HCT116 (cell line): ENCODE results near the gene RNF144B. TPM values are rescaled to one million over a fixed set of nuclear protein-coding genes. Genes with fewer than 3 reads are reported as not detected.

Experiments used
- ATAC-seq: fragments of 200-7000 bp; cut with Tn5 transposase; 2 replicates; pipeline ENCODE4 v1.9.1; 2020; ENCODE audit warnings: mild to moderate bottlenecking, moderate library complexity
- BruUV-seq: library from RNA; stranded (reverse); fragments of 400-500 nt; replicated peaks from 2 replicates; lab custom pipeline; 2021; lab: Mats Ljungman, UMichigan
- CTCF ChIA-PET: fragments of 300-600 bp; sonication (Branson Sonifier 250); formaldehyde crosslinking; loops from one replicate; lab custom pipeline; 2021; ENCODE audit warnings: antibody characterized with exemption; lab: Charles Lee
- POLR2A ChIA-PET: fragments of 300-600, 350-600 bp; sonication (Branson Sonifier 250); formaldehyde crosslinking; loops from one replicate; lab custom pipeline; 2021; ENCODE audit warnings: antibody characterized with exemption; lab: Charles Lee
- RAD21 ChIA-PET, 2 experiments: fragments of 300-600 bp; sonication (Branson Sonifier 250); formaldehyde crosslinking; loops; one replicate each; lab custom pipeline; 2023; ENCODE audit warnings: low total read pairs in 2 of 2; ENCODE audit not compliant: uncharacterized antibody in 2 of 2, unreplicated experiment in 2 of 2, low non-redundant PET in 1 of 2; lab: Charles Lee
- DNase-seq: peaks from one replicate; pipeline ENCODE4 v3.0.0-alpha.2; 2010; ENCODE audit warnings: low read depth, low spot score
- H2AFZ ChIP-seq: fragments of 200-600 bp; shearing (Covaris generic), sonication (generic); 2 replicates; pipeline ENCODE4 v1.6.1; 2017; ENCODE audit warnings: low read depth, mixed run types, mixed read lengths, antibody characterized with exemption, low read length; ENCODE audit not compliant: poor library complexity, severe bottlenecking
- H3K27ac ChIP-seq: 2 replicates; pipeline ENCODE4 v1.5.1; 2012; ENCODE audit warnings: low read depth, low read length
- H3K27me3 ChIP-seq: fragments of 200-600 bp; sonication (generic); 2 replicates; pipeline ENCODE4 v1.6.1; 2016; ENCODE audit warnings: mixed run types, low read length, mixed read lengths; ENCODE audit not compliant: insufficient read depth
- H3K36me3 ChIP-seq, 2 experiments: fragments of 200-500 bp in 1 of 2; fragments of 200-600 bp in 1 of 2; sonication (Bioruptor generic) in 1 of 2; sonication (generic) in 1 of 2; 2 replicates each; pipeline versions ENCODE4 v1.5.1 to v1.6.1; 2014 to 2016; ENCODE audit warnings: low read length in 2 of 2, inconsistent platforms in 1 of 2, mixed read lengths in 1 of 2, mixed run types in 1 of 2; ENCODE audit not compliant: insufficient read depth in 2 of 2, control insufficient read depth in 1 of 2
- H3K4me1 ChIP-seq, 2 experiments: fragments of 200-600 bp in 1 of 2; sonication (generic) in 1 of 2; 2 replicates each; pipeline versions ENCODE4 v1.5.1 to v1.6.1; 2012 to 2017; ENCODE audit warnings: low read length in 2 of 2, inconsistent platforms in 1 of 2, mild to moderate bottlenecking in 1 of 2, mixed read lengths in 1 of 2, mixed run types in 1 of 2, moderate library complexity in 1 of 2; ENCODE audit not compliant: insufficient read depth in 2 of 2, control insufficient read depth in 1 of 2
- H3K4me2 ChIP-seq: fragments of 200-600 bp; sonication (generic); 2 replicates; pipeline ENCODE4 v1.6.1; 2017; ENCODE audit warnings: mixed run types, low read length, mixed read lengths
- H3K4me3 ChIP-seq, 2 experiments: fragments of 200-600 bp in 1 of 2; sonication (generic) in 1 of 2; replicated peaks in 1 of 2; 2 replicates each; pipeline ENCODE4 v1.5.1; 2011 to 2016; ENCODE audit warnings: low read length in 2 of 2, control low read depth in 1 of 2, low read depth in 1 of 2, mild to moderate bottlenecking in 1 of 2, mixed read lengths in 1 of 2, mixed run types in 1 of 2
- H3K79me2 ChIP-seq: fragments of 200-600 bp; sonication (generic); 2 replicates; pipeline ENCODE4 v1.6.1; 2017; ENCODE audit warnings: mild to moderate bottlenecking, mixed run types, low read length, moderate library complexity, mixed read lengths; ENCODE audit not compliant: insufficient read depth
- H3K9ac ChIP-seq: fragments of 200-600 bp; sonication (generic); 2 replicates; pipeline ENCODE4 v1.6.1; 2016; ENCODE audit warnings: low read length, mixed read lengths
- H3K9me2 ChIP-seq: fragments of 200-600 bp; sonication (generic), shearing (Covaris generic); 2 replicates; pipeline ENCODE4 v1.6.1; 2017; ENCODE audit warnings: mixed run types, mild to moderate bottlenecking, moderate library complexity; ENCODE audit not compliant: insufficient read depth
- H3K9me3 ChIP-seq, 2 experiments: fragments of 200-500 bp in 1 of 2; fragments of 200-600 bp in 1 of 2; sonication (Bioruptor generic) in 1 of 2; sonication (generic) in 1 of 2; 2 replicates each; pipeline ENCODE4 v1.6.1; 2014 to 2017; ENCODE audit warnings: low read length in 2 of 2, mixed read lengths in 2 of 2, inconsistent platforms in 1 of 2, low read depth in 1 of 2, mild to moderate bottlenecking in 1 of 2, mixed run types in 1 of 2, moderate library complexity in 1 of 2; ENCODE audit not compliant: control insufficient read depth in 1 of 2, insufficient read depth in 1 of 2
- H4K20me1 ChIP-seq: fragments of 200-600 bp; sonication (generic), shearing (Covaris generic); 2 replicates; pipeline ENCODE4 v1.6.1; 2017; ENCODE audit warnings: mixed run types, mild to moderate bottlenecking, moderate library complexity; ENCODE audit not compliant: insufficient read depth
- CBX3 ChIP-seq: IDR thresholded peaks from 2 replicates; pipeline ENCODE4 v1.6.1; 2012; ENCODE audit warnings: low read depth
- CEBPB ChIP-seq: IDR thresholded peaks from 2 replicates; pipeline ENCODE4 v1.6.1; 2012; ENCODE audit warnings: low read depth
- EGR1 ChIP-seq: IDR thresholded peaks from 2 replicates; pipeline ENCODE4 v1.6.1; 2012; ENCODE audit warnings: low read depth
- ELF1 ChIP-seq: IDR thresholded peaks from 2 replicates; pipeline ENCODE4 v1.6.1; 2012; ENCODE audit warnings: low read depth, borderline replicate concordance
- EZH2 ChIP-seq: fragments of 200-600 bp; sonication (generic); IDR thresholded peaks from 2 replicates; pipeline ENCODE4 v1.6.1; 2017; ENCODE audit warnings: antibody characterized with exemption, mixed run types
- EZH2phosphoT487 ChIP-seq: fragments of 200-600 bp; IDR thresholded peaks from 2 replicates; pipeline ENCODE4 v1.6.1; 2018; ENCODE audit warnings: antibody characterized with exemption, borderline replicate concordance
- FOSL1 ChIP-seq: IDR thresholded peaks from 2 replicates; pipeline ENCODE4 v1.6.1; 2012; ENCODE audit warnings: low read depth
- JUND ChIP-seq: IDR thresholded peaks from 2 replicates; pipeline ENCODE4 v1.6.1; 2012
- POLR2AphosphoS5 ChIP-seq: IDR thresholded peaks from 2 replicates; pipeline ENCODE4 v1.6.1; 2011; ENCODE audit warnings: mild to moderate bottlenecking, low read depth, low read length, moderate library complexity
- RAD21 ChIP-seq: IDR thresholded peaks from 2 replicates; pipeline ENCODE4 v1.6.1; 2012; ENCODE audit warnings: low read depth, mild to moderate bottlenecking
- SIN3A ChIP-seq: IDR thresholded peaks from 2 replicates; pipeline ENCODE4 v1.6.1; 2012; ENCODE audit warnings: low read depth
- SP1 ChIP-seq: IDR thresholded peaks from 2 replicates; pipeline ENCODE4 v1.6.1; 2012; ENCODE audit warnings: low read depth
- SRF ChIP-seq: IDR thresholded peaks from 2 replicates; pipeline ENCODE4 v1.6.1; 2012; ENCODE audit warnings: low read depth
- TCF7L2 ChIP-seq: IDR thresholded peaks from 2 replicates; pipeline ENCODE4 v1.7.0; 2011; ENCODE audit warnings: borderline replicate concordance, inconsistent platforms; ENCODE audit not compliant: insufficient read depth, insufficient read length; ENCODE audit errors: extremely low read depth
- YY1 ChIP-seq: IDR thresholded peaks from 2 replicates; pipeline ENCODE4 v1.6.1; 2011; ENCODE audit warnings: low read length, low read depth, moderate library complexity, mild to moderate bottlenecking; ENCODE audit not compliant: insufficient replicate concordance; ENCODE audit errors: extremely low read depth
- ZFX ChIP-seq: fragments of 450-650 bp; IDR thresholded peaks from 2 replicates; pipeline ENCODE4 v1.6.1; 2017
- ZNF274 ChIP-seq: fragments of 200-500 bp; sonication (Bioruptor generic); IDR thresholded peaks from 2 replicates; pipeline ENCODE4 v1.6.1; 2014; ENCODE audit warnings: mild to moderate bottlenecking, low read depth, low read length, inconsistent platforms
- intact Hi-C: fragments of 100-400 bp; cut with micrococcal nuclease; formaldehyde crosslinking; loops from 2 replicates; pipeline ENCODE4 v1.10.0; 2022
- total RNA-seq: library from RNA; stranded (reverse); gene quantifications from one replicate; pipeline ENCODE4 v1.2.1, GENCODE V29; 2021; ENCODE audit not compliant: unreplicated experiment
- TF ChIP-seq, protein P1 (sequence below): IDR thresholded peaks from 2 replicates; pipeline ENCODE4 v1.6.1; 2012
- TF ChIP-seq, protein P2 (sequence below): IDR thresholded peaks from 2 replicates; pipeline ENCODE4 v1.6.1; 2012; ENCODE audit warnings: low read depth
- TF ChIP-seq, protein P3 (sequence below): IDR thresholded peaks from 2 replicates; pipeline ENCODE4 v1.6.1; 2011; ENCODE audit warnings: mild to moderate bottlenecking, low read length, moderate library complexity; ENCODE audit not compliant: insufficient replicate concordance; ENCODE audit errors: extremely low read depth

Gene RNF144B
- total RNA-seq, 1 experiment from 2014 or later: 2.1 TPM

DNA sequence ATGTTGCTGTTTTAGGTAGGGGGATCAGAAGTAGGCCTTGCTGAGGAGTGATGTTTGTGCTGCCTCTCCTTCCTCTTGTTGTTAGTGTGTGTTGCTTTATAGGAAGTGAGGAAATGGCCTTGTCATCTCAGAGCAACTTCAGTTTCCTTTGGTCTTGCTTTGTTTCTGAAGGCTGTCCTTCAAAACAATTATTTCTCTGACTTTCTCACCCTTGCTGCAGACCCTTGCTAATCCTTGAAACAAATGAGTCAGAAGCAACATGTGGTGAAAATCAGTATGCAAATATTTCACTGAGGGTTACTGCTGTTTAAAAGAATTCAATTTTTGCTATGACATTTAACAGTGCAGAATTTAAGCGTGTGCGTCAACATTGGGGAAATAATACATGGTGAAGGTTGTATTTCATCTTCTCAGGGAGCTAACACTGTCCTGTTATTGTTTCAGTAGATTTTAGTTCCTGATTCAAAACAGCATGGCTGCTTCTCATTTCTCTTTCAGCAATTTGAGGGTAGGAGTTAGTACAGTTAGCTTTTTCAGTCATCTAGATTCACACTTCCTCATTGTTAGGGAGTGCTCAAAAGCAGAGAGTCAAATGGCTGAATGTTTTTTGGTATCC lies 13.8 kb downstream of the RNF144B start:
- CTCF ChIA-PET: no interaction called here
- intact Hi-C loops: no loop called here
- no peak overlapping the region for H3K9ac ChIP-seq
- H3K4me1 ChIP-seq: no peaks in the 10 kb centered on the region
- no peak overlapping the region for H2AFZ ChIP-seq
- no peak overlapping the region for H3K4me3 ChIP-seq
- ATAC-seq (no peak), DNase-seq (no peak)
- H3K9me3 ChIP-seq: no peaks in the 10 kb centered on the region
- no peak overlapping the region for H3K27ac ChIP-seq
- H3K9me2 ChIP-seq: no peaks in the 10 kb centered on the region
- no peaks in the 10 kb centered on the region for H3K36me3 ChIP-seq
- BruUV-seq: no TSS peak
- no peaks in the 10 kb centered on the region for H4K20me1 ChIP-seq
- H3K4me2 ChIP-seq: no peak overlapping the region
- H3K79me2 ChIP-seq: no peaks in the 10 kb centered on the region
- POLR2A ChIA-PET: no interaction called here
- RAD21 ChIA-PET: no interaction called here
- H3K27me3 ChIP-seq: no peaks in the 10 kb centered on the region
- no peak for TF ChIP-seq JUND
- no peak for TF ChIP-seq ELF1
- TF ChIP-seq EZH2phosphoT487: no peak
- no peak for TF ChIP-seq TCF7L2
- no peak for TF ChIP-seq RAD21
- no peak for TF ChIP-seq FOSL1
- TF ChIP-seq, protein P1, sequence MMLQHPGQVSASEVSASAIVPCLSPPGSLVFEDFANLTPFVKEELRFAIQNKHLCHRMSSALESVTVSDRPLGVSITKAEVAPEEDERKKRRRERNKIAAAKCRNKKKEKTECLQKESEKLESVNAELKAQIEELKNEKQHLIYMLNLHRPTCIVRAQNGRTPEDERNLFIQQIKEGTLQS: no peak
- TF ChIP-seq YY1: no peak
- no peak for TF ChIP-seq CBX3
- no peak for TF ChIP-seq SRF
- no peak for TF ChIP-seq SIN3A
- no peak for TF ChIP-seq SP1
- TF ChIP-seq POLR2AphosphoS5: no peak
- no peak for TF ChIP-seq ZNF274
- TF ChIP-seq, protein P2, sequence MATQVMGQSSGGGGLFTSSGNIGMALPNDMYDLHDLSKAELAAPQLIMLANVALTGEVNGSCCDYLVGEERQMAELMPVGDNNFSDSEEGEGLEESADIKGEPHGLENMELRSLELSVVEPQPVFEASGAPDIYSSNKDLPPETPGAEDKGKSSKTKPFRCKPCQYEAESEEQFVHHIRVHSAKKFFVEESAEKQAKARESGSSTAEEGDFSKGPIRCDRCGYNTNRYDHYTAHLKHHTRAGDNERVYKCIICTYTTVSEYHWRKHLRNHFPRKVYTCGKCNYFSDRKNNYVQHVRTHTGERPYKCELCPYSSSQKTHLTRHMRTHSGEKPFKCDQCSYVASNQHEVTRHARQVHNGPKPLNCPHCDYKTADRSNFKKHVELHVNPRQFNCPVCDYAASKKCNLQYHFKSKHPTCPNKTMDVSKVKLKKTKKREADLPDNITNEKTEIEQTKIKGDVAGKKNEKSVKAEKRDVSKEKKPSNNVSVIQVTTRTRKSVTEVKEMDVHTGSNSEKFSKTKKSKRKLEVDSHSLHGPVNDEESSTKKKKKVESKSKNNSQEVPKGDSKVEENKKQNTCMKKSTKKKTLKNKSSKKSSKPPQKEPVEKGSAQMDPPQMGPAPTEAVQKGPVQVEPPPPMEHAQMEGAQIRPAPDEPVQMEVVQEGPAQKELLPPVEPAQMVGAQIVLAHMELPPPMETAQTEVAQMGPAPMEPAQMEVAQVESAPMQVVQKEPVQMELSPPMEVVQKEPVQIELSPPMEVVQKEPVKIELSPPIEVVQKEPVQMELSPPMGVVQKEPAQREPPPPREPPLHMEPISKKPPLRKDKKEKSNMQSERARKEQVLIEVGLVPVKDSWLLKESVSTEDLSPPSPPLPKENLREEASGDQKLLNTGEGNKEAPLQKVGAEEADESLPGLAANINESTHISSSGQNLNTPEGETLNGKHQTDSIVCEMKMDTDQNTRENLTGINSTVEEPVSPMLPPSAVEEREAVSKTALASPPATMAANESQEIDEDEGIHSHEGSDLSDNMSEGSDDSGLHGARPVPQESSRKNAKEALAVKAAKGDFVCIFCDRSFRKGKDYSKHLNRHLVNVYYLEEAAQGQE: no peak
- no peak for TF ChIP-seq ZFX
- no peak for TF ChIP-seq EGR1
- TF ChIP-seq, protein P3, sequence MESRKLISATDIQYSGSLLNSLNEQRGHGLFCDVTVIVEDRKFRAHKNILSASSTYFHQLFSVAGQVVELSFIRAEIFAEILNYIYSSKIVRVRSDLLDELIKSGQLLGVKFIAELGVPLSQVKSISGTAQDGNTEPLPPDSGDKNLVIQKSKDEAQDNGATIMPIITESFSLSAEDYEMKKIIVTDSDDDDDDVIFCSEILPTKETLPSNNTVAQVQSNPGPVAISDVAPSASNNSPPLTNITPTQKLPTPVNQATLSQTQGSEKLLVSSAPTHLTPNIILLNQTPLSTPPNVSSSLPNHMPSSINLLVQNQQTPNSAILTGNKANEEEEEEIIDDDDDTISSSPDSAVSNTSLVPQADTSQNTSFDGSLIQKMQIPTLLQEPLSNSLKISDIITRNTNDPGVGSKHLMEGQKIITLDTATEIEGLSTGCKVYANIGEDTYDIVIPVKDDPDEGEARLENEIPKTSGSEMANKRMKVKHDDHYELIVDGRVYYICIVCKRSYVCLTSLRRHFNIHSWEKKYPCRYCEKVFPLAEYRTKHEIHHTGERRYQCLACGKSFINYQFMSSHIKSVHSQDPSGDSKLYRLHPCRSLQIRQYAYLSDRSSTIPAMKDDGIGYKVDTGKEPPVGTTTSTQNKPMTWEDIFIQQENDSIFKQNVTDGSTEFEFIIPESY: no peak
- no peak for TF ChIP-seq EZH2
- TF ChIP-seq CEBPB: no peak
- TF ChIP-seq, all 23 proteins: peak for 0
